ENCODE measurements around the gene TRPM7. TPM values are rescaled to one million over a fixed set of nuclear protein-coding genes. Genes with fewer than 3 reads are reported as not detected.

Gene TRPM7
- total RNA-seq, 1 donor from 2014 or later, result 59.2 TPM

DNA sequence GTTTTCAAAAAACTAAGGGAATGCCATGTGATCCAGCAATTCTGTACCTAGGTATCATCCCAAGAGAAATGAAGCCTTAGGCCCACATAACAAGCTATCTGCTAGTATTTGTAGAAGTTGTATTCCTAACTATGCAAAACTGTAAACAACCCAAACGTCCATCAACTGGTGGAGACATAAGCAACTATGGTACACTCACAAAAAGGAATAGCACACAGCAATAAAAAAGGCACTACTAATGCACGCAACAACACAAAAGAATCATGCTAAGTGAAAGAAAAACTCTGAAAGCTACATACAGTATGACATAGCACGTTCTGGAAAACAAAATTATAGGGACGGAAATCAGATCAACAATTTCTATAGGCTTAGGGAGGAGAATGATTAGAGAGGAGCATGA is 155.4 kb downstream of the TRPM7 start:
- TF ChIP-seq, protein P1, sequence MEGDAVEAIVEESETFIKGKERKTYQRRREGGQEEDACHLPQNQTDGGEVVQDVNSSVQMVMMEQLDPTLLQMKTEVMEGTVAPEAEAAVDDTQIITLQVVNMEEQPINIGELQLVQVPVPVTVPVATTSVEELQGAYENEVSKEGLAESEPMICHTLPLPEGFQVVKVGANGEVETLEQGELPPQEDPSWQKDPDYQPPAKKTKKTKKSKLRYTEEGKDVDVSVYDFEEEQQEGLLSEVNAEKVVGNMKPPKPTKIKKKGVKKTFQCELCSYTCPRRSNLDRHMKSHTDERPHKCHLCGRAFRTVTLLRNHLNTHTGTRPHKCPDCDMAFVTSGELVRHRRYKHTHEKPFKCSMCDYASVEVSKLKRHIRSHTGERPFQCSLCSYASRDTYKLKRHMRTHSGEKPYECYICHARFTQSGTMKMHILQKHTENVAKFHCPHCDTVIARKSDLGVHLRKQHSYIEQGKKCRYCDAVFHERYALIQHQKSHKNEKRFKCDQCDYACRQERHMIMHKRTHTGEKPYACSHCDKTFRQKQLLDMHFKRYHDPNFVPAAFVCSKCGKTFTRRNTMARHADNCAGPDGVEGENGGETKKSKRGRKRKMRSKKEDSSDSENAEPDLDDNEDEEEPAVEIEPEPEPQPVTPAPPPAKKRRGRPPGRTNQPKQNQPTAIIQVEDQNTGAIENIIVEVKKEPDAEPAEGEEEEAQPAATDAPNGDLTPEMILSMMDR (IDR thresholded peaks at IDR 0.05; ENCODE audit: insufficient read depth, low read length, severe bottlenecking), result no peak
- FAIRE-seq (no peak), DNase-seq (ENCODE audit: low read depth) (no peak)
- no peaks in the 10 kb centered on the region for H3K27me3 ChIP-seq (ENCODE audit: control insufficient read depth, insufficient read depth, low read length)
- H3K36me3 ChIP-seq (ENCODE audit: control insufficient read depth, insufficient read depth, low read length), result no peaks in the 10 kb centered on the region
- H3K4me3 ChIP-seq (ENCODE audit: low read depth, low read length), result no peak overlapping the region

DNA sequence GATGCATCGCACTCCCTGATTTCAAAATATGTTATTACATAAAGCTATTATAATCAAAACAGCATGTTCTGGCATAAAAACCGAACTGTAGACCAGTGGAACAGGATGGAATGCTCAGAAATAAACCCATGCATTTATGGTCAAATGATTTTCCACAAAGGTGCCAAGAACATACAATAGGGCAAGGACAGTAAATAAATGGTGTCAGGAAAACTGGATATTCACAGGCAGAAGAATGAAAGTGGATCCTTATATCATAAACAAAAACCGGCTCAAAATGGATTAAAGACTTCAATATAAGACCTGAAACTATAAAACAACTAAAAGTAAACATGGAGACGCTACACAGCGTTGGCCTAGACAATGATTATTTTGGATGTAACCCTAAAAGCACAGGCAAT is 162.7 kb downstream of the TRPM7 start:
- no peaks in the 10 kb centered on the region for H3K27me3 ChIP-seq (ENCODE audit: control insufficient read depth, insufficient read depth, low read length)
- H3K36me3 ChIP-seq (ENCODE audit: control insufficient read depth, insufficient read depth, low read length), result no peaks in the 10 kb centered on the region
- FAIRE-seq (no peak), DNase-seq (ENCODE audit: low read depth) (no peak)
- TF ChIP-seq, protein P1 (IDR thresholded peaks at IDR 0.05; ENCODE audit: insufficient read depth, low read length, severe bottlenecking), result no peak
- no peak overlapping the region for H3K4me3 ChIP-seq (ENCODE audit: low read depth, low read length)

DNA sequence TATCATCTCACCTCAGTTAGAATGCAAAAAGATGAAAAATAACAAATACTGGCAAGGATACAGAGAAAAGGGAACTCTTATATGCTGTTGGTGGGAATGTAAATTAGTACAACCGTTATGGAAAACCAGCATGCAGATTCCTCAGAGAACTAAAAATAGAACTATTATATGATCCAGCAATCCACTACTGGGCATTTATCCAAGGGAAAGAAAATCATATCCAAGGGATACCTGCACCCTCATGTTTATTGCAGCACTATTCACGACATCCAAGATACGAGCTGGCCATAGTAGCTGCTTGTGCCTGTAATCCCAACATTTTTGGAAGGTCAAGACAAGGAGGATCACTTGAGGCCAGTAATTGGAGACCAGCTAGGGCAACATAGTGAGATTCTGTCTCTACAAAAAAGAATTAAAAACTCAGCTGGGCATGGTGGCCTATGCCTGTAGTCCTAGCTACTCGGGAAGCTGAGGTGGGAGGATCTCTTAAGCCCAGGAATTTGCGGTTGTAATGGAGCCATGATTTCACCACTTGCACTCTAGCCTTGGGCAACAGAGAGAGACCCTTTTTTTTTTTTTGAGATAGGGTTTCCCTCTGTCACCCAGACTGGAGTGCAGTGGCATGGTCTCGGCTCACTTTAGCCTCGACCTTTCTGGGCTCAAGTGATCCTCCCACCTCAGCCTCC is 166.7 kb downstream of the TRPM7 start:
- Histone ChIP-seq H3K4me3 (ENCODE audit: low read depth, low read length) (no peak overlapping the region), H3K27me3 (ENCODE audit: control insufficient read depth, insufficient read depth, low read length) (no peaks in the 10 kb centered on the region), H3K36me3 (ENCODE audit: control insufficient read depth, insufficient read depth, low read length) (no peaks in the 10 kb centered on the region)
- no peak for DNase-seq (ENCODE audit: low read depth)
- no peak for FAIRE-seq
- TF ChIP-seq, protein P1 (IDR thresholded peaks at IDR 0.05; ENCODE audit: insufficient read depth, low read length, severe bottlenecking), result no peak

DNA sequence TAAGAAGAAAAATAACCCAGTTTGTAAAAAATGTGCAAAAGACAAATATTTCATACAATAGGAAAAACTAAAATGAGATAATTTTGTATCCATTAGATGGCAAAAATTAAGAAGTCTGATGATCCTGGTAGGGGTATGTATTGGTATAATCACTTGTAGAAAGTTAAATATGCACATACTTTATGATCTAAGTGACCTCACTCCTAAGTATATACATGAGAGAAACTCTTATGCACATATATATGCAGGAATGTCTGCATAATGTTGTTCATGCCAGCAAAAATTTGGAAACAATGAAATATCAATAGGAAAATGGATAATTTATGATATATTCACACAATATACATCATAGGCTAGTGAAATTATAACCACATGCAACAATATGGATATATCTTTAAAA is 173.6 kb downstream of the TRPM7 start:
- Histone ChIP-seq H3K36me3 (ENCODE audit: control insufficient read depth, insufficient read depth, low read length) (no peaks in the 10 kb centered on the region), H3K27me3 (ENCODE audit: control insufficient read depth, insufficient read depth, low read length) (no peaks in the 10 kb centered on the region), H3K4me3 (ENCODE audit: low read depth, low read length) (no peak overlapping the region)
- DNase-seq (ENCODE audit: low read depth) (no peak), FAIRE-seq (no peak)
- TF ChIP-seq, protein P1 (IDR thresholded peaks at IDR 0.05; ENCODE audit: insufficient read depth, low read length, severe bottlenecking), result no peak

Other genes starting within 250 kb of the TRPM7 start
- not detected in 2 replicates for gene USP50, start 140.1 kb downstream of the TRPM7 start, total RNA-seq
- gene SPPL2A, start 78.9 kb upstream of the TRPM7 start, total RNA-seq, result 64.5 and 75.0 TPM in 2 replicates
- 18.2 and 18.6 TPM in 2 replicates for gene AP4E1, start 221.9 kb upstream of the TRPM7 start, total RNA-seq